NCI-H2171 (cell line): ENCODE data around the gene ABTB2.

Experiments
- DNase-seq: peaks from one replicate; lab custom pipeline; 2025; lab: John Stamatoyannopoulos, UW

ABTB2 gene

DNA sequence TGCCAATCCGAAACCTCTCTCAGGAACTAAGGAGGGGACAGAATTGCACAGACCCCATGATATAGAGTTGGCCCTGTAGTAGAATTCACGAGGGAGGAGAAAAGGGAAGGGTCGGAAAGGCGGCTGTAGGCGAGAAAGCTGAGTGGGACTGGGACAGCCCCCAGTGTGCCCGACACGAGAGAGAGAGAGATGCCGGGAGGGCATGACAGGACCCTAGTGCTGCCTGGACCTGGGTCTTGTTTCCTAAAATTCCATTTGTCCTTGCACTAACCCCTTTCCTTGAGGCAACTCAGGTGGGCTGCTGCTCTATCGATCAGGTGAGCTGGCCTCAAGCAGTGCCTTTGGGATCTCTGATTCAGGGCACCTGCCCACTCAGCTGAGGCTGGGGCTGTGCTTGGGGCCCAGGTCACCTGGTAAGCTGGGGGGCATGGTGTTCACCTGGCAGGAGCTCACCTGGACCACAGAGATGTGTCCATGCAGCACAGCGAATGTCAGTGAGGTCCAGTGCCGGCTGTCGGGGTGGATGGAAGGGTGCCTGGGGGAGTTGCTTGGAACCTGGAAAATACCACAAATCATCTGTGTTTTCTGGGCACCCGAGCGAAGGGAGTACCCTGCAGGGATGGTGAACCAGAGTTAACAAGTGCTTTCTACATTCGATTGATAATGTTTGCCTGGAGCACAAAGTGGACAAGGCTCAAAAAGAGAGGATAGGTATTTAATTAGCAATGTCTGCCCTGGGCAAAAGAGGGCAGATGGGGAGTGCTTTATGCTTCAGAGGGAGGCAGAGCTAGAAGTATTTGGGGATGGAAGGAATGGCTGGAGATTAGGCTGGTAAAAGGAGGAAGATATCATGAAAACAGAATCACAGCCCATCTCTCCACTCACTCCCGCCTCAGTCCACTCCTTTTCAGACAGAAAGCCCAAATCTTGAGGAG, 190.7 kb downstream of the ABTB2 start:
- DNase-seq: no peak

DNA sequence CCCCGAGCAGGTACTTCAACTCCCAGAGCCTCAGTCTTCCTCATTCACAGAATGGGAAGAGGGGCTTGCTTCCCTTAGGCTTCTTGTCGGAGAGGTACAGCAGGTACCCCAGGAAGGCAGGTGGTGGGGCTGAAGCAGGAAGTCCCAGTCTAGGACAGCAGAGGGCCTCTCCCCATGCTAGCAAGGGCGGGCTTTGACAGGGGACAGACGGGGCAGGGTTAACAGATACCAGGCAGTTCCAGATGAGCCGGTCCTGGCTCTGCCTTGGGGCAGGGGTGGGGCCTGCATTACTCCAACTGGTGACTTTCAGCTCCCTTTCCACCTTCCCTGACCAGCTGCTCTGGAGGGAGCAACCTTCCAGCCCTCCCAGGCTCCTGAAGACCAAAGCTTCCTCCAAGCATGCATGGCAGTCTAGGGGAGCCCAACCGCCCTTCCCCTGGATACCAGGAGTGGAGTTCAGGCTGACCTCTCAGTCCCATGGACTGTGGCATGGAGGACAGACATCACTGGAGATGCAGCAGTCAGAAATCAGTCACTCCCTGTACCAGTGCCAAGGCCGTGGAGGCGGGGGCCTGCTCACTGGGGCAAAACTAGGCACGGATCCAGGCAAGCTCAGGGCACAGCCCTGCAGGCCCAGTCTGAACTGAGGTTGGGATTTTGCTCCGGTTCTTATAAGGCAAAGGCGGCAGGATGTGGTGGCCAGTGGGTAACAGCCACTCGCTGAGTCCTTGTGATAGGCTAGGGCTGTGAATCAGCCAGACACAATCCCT, 191.8 kb downstream of the ABTB2 start:
- DNase-seq: no peak

GRCh38 chr11:34165121-34165520, 192.7 kb downstream of the ABTB2 start:
- no peak for DNase-seq

DNA sequence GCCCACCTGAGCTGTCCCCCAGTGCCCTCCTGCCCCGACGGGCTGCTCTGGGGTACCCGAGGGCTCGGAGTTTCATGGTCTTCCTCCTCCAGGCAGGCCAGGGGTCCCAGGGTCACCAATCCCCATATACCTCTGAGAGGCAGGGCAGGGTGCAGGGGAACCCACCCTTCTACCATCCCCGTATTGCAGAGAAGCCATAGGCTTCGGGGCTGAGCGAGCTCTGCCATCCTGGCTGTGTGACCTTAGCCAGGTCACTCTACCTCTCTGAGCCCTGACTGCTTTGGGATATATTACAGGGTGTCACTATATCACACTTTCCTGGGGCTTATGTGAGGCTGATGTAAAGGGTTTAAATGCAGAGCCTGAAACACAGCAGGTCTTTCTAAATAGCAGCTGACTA, 195.0 kb downstream of the ABTB2 start:
- DNase-seq: no peak

DNA sequence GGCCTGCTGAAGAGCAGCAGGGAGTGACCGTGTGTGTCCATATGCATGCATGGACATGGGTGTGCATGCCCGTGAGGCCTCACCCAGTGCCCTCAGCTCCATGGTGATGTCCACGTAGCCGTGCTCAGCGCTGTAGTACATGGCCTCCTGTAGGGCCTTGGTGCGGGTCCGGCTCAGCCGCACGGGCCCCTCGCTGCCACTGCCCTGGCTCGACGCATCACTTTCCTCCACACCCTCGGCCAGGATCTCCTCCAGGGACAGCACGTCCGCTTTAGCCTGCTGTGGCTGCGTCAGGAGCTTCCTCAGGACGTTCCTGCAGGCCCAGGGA, 195.4 kb downstream of the ABTB2 start:
- DNase-seq: no peak

DNA sequence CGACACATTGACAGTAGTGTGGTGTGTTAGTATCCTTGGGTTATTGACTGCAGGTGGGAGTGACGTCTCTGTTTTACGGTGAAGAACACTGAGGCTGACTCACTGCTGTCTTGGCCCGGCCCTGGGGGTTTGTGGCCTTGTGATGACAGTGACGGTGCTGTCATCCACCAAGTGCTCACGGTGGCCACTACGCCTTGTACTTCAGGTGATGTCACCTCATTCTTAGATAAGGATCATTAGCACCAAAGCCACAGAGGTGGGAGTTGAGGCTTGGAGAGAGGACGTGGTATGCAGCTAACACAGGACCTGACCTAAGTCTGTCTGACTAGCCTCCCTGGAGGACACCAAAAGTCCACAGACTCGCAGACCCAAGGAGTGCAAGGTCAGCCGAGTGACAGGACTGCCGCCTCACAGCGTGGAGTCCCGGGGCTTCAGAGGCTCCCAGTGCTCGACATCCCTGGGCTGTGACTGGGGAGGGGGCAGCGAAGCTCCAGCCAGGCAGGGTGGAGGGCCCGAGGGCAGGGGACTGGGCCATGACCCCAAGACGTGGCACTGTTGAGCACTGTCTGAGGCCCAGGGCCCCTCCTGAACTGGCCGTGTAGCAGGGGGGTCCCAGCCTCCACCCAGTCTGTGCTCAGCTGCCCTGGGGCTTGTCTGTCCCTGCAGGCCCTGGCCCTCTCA, 195.9 kb downstream of the ABTB2 start:
- no peak for DNase-seq

DNA sequence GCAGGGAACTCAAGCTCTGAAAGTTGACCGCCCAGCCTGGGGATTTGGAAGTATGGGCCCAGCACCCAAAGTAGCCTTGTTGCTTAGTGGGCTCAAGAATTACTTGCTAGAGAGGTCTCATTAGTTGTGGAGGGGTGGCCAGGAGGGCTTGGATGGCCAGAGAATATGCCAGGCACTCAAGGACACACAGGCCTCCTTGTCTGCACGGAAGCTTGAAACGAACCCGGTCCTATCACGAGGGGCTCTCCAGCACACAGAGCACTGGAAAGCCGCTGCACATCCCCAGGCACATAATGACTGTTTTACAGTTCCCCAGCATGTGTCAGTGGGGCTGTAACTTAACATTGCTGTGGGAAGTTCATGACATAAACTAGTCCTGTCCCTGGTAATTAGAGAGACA, 196.4 kb downstream of the ABTB2 start:
- no peak for DNase-seq

- no peak for DNase-seq
These were observed 197.0 kb downstream of the ABTB2 start for GRCh38 chr11:34160791-34161190.

GRCh38 chr11:34160049-34160721, 197.6 kb downstream of the ABTB2 start:
- DNase-seq: no peak

DNA sequence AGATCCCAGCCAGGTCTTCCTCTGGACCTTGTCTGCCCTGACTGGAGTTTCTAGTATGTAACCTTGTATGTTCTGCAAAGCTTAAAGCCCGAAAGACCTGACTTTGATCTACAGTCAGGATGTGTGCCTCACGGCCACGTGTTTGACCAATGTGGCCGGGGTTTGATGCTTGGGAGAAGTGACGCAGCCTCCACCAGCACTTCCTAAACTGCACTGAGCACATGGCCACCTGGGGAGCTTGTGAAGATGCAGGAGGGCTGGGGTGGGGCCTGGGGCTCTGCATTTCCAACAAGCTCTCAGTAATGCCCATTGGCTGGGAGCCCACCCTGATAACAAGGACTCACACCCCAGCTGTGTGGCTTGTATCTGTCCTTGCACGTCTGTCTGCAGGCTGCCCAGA, 199.1 kb downstream of the ABTB2 start:
- DNase-seq: no peak

GRCh38 chr11:34157163-34157562, 200.6 kb downstream of the ABTB2 start:
- DNase-seq: no peak

- DNase-seq: no peak
These were observed 202.1 kb downstream of the ABTB2 start for GRCh38 chr11:34155757-34156062.

- DNase-seq: no peak
These were observed 202.6 kb downstream of the ABTB2 start for GRCh38 chr11:34155057-34155756.

GRCh38 chr11:34154059-34154875, 203.5 kb downstream of the ABTB2 start:
- no peak for DNase-seq

DNA sequence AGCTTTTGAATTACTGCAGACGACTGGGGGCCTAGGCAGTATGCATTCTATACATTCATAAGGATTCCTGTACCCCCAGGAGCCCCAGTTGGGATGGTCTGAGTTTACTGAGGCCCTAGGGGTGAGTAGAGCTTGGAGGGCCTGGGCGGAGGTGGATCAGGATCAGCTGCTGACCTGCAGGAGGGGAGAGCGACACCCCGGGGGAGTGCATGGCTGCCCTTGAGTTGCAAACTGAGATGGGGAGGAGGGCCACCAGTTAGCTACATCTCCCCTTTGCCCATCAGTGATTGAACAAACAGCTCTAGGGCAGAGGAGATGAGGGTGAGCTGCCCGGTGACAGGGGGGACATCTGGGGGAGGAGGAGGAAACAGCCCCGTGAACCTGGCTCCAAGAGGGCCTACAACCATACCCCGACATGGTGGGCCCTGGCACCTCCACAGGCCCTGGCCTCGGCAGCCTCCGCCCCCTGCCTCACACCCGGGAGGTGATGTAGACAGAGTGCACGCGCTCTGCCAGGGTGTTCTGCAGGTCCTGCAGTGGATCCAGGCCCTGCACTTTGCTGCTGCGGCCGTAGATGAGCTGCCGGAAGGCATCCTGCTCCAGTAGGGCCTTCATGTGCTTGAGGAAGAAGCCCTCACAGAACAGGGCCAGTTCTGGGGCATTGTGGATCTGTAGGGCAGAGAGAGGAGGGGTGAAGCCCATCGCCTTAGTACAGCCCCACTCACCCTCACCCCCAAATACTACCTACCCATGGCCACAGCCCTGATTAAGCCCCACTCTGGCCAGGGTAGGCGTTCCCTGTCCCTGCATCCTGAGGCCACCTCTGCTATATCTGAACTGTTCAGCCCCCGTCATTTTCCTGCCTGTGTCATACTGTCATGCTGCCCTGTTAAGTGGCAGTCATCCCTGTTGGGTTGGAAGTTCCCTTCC, 205.6 kb downstream of the ABTB2 start:
- DNase-seq: no peak

- DNase-seq: no peak
These were observed 206.6 kb downstream of the ABTB2 start for GRCh38 chr11:34151166-34151565.

GRCh38 chr11:34150494-34151151, 207.2 kb downstream of the ABTB2 start:
- DNase-seq: no peak

DNA sequence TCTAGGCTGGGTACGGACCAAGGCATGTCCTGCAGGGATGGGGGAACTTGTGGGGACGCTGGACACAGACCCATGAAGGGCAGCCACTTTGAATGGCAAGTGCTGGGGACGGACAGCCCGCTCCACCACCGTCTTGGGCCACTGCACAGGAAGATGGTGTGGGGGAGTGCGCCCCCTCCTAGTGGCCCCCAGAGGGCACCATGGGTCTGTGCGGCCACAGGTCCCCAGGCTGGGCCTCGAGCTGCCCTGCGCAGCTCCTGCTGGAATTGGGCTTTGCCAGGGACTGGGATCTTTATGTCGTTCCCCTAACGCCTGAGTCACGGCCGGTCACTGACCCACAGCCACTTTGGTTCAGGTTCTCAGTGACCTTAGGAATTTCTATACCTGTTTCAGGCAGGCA, 208.0 kb downstream of the ABTB2 start:
- no peak for DNase-seq

- no peak for DNase-seq
These were observed 208.5 kb downstream of the ABTB2 start for GRCh38 chr11:34149274-34149673.
